GM21576 (cell line): Measurements from ENCODE around the gene FBXO47.

ENCODE experiments used
- ATAC-seq: cut with Tn5 transposase; IDR thresholded peaks from one replicate; pipeline ENCODE4 v1.9.1; 2021; ENCODE audit warnings: mild to moderate bottlenecking, moderate library complexity; ENCODE audit not compliant: unreplicated experiment

Gene FBXO47

GRCh38 chr17:38967290-38967738 lies at the start of gene FBXO47:
Gene FBXO47, minus strand, starts transcription at chr17:38967403. Its CDS starts 4,378 bp downstream, at chr17:38963025.
- no peak for ATAC-seq

- ATAC-seq: no peak
These were observed 49.3 kb upstream of the FBXO47 start for GRCh38 chr17:39016193-39017153.

- no peak for ATAC-seq
These were observed 48.3 kb upstream of the FBXO47 start for GRCh38 chr17:39015546-39015935.

- ATAC-seq: no peak
These were observed 47.8 kb upstream of the FBXO47 start for GRCh38 chr17:39014795-39015545.

GRCh38 chr17:39014044-39014794 lies 47.0 kb upstream of the FBXO47 start:
- no peak for ATAC-seq

GRCh38 chr17:39012725-39013124 lies 45.5 kb upstream of the FBXO47 start:
- ATAC-seq: no peak

GRCh38 chr17:39011907-39012468 lies 44.8 kb upstream of the FBXO47 start:
- ATAC-seq: no peak

GRCh38 chr17:39009581-39010001 lies 42.4 kb upstream of the FBXO47 start:
- ATAC-seq: no peak

GRCh38 chr17:39008633-39009032 lies 41.4 kb upstream of the FBXO47 start:
- no peak for ATAC-seq

- ATAC-seq: no peak
These were observed 36.0 kb upstream of the FBXO47 start for GRCh38 chr17:39002991-39003715.

- ATAC-seq: no peak
These were observed 34.8 kb upstream of the FBXO47 start for GRCh38 chr17:39001703-39002637.

- ATAC-seq: no peak
These were observed 32.9 kb upstream of the FBXO47 start for GRCh38 chr17:39000021-39000601.

- no peak for ATAC-seq
These were observed 29.6 kb upstream of the FBXO47 start for GRCh38 chr17:38996660-38997337.

- ATAC-seq: no peak
These were observed 26.8 kb upstream of the FBXO47 start for GRCh38 chr17:38994026-38994425.

GRCh38 chr17:38984666-38985065 lies 17.5 kb upstream of the FBXO47 start:
- ATAC-seq: no peak

- no peak for ATAC-seq
These were observed 15.9 kb upstream of the FBXO47 start for GRCh38 chr17:38982858-38983746.

GRCh38 chr17:38981636-38982035 lies 14.4 kb upstream of the FBXO47 start:
- no peak for ATAC-seq
